Keratinocyte (primary cell): Measurements from ENCODE around the gene SUPT16H. TPM values are rescaled to one million over a fixed set of nuclear protein-coding genes. Genes with fewer than 3 reads are reported as not detected.
"Not testable (repeated sequence)": the region's sequence is repeated elsewhere in the genome, so short reads cannot be mapped to it uniquely, and the experiment has no call there.

Experiments
- DNase-seq: peaks from one replicate; pipeline ENCODE4 v3.0.0-alpha.2; 2011; ENCODE audit warnings: low read depth, missing footprints, low spot score
- FAIRE-seq: peaks from 2 replicates; lab custom pipeline; 2011; peaks lifted over from hg19 to GRCh38; lab: Jason Lieb, UNC
- H2AFZ ChIP-seq: 2 replicates; pipeline ENCODE4 v1.6.0; 2012; ENCODE audit warnings: low read length, control low read depth, inconsistent platforms; ENCODE audit not compliant: control insufficient read depth
- H3K27ac ChIP-seq: 2 replicates; pipeline ENCODE4 v1.5.1; 2011; ENCODE audit warnings: low read length; ENCODE audit not compliant: control insufficient read depth, insufficient read depth
- H3K27me3 ChIP-seq: 3 replicates; pipeline ENCODE4 v1.6.0; 2011; ENCODE audit warnings: low read length; ENCODE audit not compliant: control insufficient read depth, insufficient read depth; ENCODE audit errors: extremely low read depth
- H3K36me3 ChIP-seq, 2 experiments: 2 replicates in 1 of 2; 3 replicates in 1 of 2; pipeline ENCODE4 v1.5.1; 2011; ENCODE audit warnings: low read length in 2 of 2, mild to moderate bottlenecking in 1 of 2; ENCODE audit not compliant: control insufficient read depth in 2 of 2, insufficient read depth in 2 of 2; ENCODE audit errors: extremely low read depth in 1 of 2
- H3K4me1 ChIP-seq: 3 replicates; pipeline ENCODE4 v1.5.1; 2011; ENCODE audit warnings: low read length; ENCODE audit not compliant: control insufficient read depth, insufficient read depth; ENCODE audit errors: extremely low read depth
- H3K4me2 ChIP-seq: 3 replicates; pipeline ENCODE4 v1.6.0; 2011; ENCODE audit warnings: low read depth, low read length; ENCODE audit not compliant: control insufficient read depth, insufficient read depth; ENCODE audit errors: extremely low read depth
- H3K4me3 ChIP-seq, 3 experiments: fragments of 200-600 bp in 1 of 3; sonication (generic) in 1 of 3; 2 replicates in 2 of 3; 3 replicates in 1 of 3; pipeline ENCODE4 v1.5.1; 2011 to 2016; ENCODE audit warnings: low read length in 3 of 3, mild to moderate bottlenecking in 3 of 3, control low read depth in 2 of 3, inconsistent platforms in 1 of 3, low read depth in 1 of 3, mixed read lengths in 1 of 3, mixed run types in 1 of 3, moderate library complexity in 1 of 3; ENCODE audit not compliant: control insufficient read depth in 2 of 3, insufficient read depth in 2 of 3; ENCODE audit errors: extremely low read depth in 1 of 3
- H3K79me2 ChIP-seq: 2 replicates; pipeline ENCODE4 v1.6.0; 2012; ENCODE audit warnings: low read length; ENCODE audit not compliant: control insufficient read depth, insufficient read depth
- H3K9ac ChIP-seq: 3 replicates; pipeline ENCODE4 v1.6.0; 2011; ENCODE audit warnings: low read length; ENCODE audit not compliant: control insufficient read depth, insufficient read depth; ENCODE audit errors: extremely low read depth
- H3K9me1 ChIP-seq: 3 replicates; pipeline ENCODE4 v1.6.0; 2011; ENCODE audit warnings: low read length; ENCODE audit not compliant: control insufficient read depth, insufficient read depth; ENCODE audit errors: extremely low read depth
- H3K9me3 ChIP-seq: 2 replicates; pipeline ENCODE4 v1.5.1; 2012; ENCODE audit warnings: low read depth, low read length; ENCODE audit not compliant: control insufficient read depth
- H4K20me1 ChIP-seq: 3 replicates; pipeline ENCODE4 v1.6.0; 2011; ENCODE audit warnings: low read length; ENCODE audit not compliant: control insufficient read depth, insufficient read depth; ENCODE audit errors: extremely low read depth
- EZH2 ChIP-seq: IDR thresholded peaks from one replicate; pipeline ENCODE4 v1.6.1; 2012; ENCODE audit warnings: inconsistent platforms, mild to moderate bottlenecking, low read length, moderate library complexity
- dilution Hi-C: fragments of 300-500 bp; cut with MboI; formaldehyde crosslinking; loops from one replicate; pipeline ENCODE4 v1.7.0; 2020; ENCODE audit warnings: low sequenced_read_pairs; ENCODE audit not compliant: extremely low pct_ligation_motif_present
- polyA plus RNA-seq, 5 experiments: library from polyadenylated mRNA; depleted of rRNA in 3 of 5; stranded (reverse) in 3 of 5; stranded (forward) in 1 of 5; unstranded in 1 of 5; fragments of >200 nt; gene quantifications; 1 replicate in 1 of 5; 2 replicates in 3 of 5; 3 replicates in 1 of 5; pipeline versions ENCODE4 v1.2.1 to v1.2.3, GENCODE V29; 2011 to 2012; ENCODE audit warnings: missing spikeins in 2 of 5, low read depth in 1 of 5, low replicate concordance in 1 of 5
- TF ChIP-seq, protein P1 (sequence below), 3 experiments: IDR thresholded peaks in 1 of 3; conservative IDR thresholded peaks in 1 of 3; optimal IDR thresholded peaks in 1 of 3; 2 replicates in 2 of 3; 3 replicates in 1 of 3; pipeline versions ENCODE3 to v1.5.1; 2011; ENCODE audit warnings: low read length in 3 of 3, mild to moderate bottlenecking in 3 of 3, moderate library complexity in 2 of 3, control low read depth in 1 of 3, inconsistent platforms in 1 of 3; ENCODE audit not compliant: insufficient read depth in 2 of 3; ENCODE audit errors: extremely low read depth in 1 of 3

The SUPT16H gene
- polyA plus RNA-seq, 1 donor (not counting 4 experiments of a cell fraction or from before 2014, with no cell fraction given), result 79.4 TPM

GRCh38 chr14:21373980-21374379 lies 9.8 kb downstream of the SUPT16H start:
- Histone ChIP-seq H3K9me1 (no peaks in the 10 kb centered on the region), H3K27me3 (no peaks in the 10 kb centered on the region), H3K4me2 (no peak overlapping the region), H3K9me3 (no peaks in the 10 kb centered on the region), H2AFZ (no peak overlapping the region), H3K27ac (no peak overlapping the region), H3K79me2 (peaks cover 50% of the 10 kb centered on the region), H4K20me1 (peaks cover 3% of the 10 kb centered on the region), H3K36me3 (peaks cover 8 to 17% of the 10 kb centered on the region in 2 experiments), H3K4me1 (no peaks in the 10 kb centered on the region), H3K9ac (no peak overlapping the region), H3K4me3 (no peak overlapping the region)
- TF ChIP-seq, protein P1, sequence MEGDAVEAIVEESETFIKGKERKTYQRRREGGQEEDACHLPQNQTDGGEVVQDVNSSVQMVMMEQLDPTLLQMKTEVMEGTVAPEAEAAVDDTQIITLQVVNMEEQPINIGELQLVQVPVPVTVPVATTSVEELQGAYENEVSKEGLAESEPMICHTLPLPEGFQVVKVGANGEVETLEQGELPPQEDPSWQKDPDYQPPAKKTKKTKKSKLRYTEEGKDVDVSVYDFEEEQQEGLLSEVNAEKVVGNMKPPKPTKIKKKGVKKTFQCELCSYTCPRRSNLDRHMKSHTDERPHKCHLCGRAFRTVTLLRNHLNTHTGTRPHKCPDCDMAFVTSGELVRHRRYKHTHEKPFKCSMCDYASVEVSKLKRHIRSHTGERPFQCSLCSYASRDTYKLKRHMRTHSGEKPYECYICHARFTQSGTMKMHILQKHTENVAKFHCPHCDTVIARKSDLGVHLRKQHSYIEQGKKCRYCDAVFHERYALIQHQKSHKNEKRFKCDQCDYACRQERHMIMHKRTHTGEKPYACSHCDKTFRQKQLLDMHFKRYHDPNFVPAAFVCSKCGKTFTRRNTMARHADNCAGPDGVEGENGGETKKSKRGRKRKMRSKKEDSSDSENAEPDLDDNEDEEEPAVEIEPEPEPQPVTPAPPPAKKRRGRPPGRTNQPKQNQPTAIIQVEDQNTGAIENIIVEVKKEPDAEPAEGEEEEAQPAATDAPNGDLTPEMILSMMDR (optimal IDR thresholded peaks at IDR 0.05 in 1 of 3, IDR thresholded peaks at IDR 0.05 in 1 of 3, conservative IDR thresholded peaks at IDR 0.05 in 1 of 3; ENCODE audit: extremely low read depth in 1 of 3, insufficient read depth in 2 of 3, low read length in 3 of 3), result no peak
- no peak for TF ChIP-seq EZH2
- dilution Hi-C loops, result no loop called here
- FAIRE-seq, result no peak
- DNase-seq, result no peak

DNA sequence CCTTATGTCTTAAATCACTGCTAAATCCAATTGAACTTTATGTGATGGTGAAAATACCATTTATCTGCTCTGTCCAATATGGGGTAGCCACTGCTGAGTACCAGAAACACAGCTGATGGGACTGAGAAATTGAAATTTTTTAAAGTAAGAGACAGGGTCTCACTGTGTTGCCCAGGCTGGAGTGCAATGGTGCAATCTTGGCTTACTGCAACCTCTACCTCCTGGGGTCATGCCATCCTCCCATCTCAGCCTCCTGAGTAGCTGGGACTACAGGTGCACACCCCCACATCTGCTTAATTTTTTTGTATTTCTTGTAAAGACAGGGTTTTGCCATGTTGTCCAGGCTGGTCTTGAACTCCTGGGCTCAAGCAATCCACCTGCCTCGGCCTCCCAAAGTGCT lies 11.0 kb downstream of the SUPT16H start:
- H3K9me1 ChIP-seq, H3K4me1 ChIP-seq, FAIRE-seq, H3K9me3 ChIP-seq, H3K4me3 ChIP-seq, H3K9ac ChIP-seq, H3K27ac ChIP-seq, dilution Hi-C loops, H2AFZ ChIP-seq, DNase-seq, H3K4me2 ChIP-seq, H3K27me3 ChIP-seq, H4K20me1 ChIP-seq: not testable (repeated sequence)
- H3K36me3 ChIP-seq, result peaks cover 16 to 26% of the 10 kb centered on the region in 2 experiments
- H3K79me2 ChIP-seq, result peaks cover 40% of the 10 kb centered on the region
